GM12801 (cell line): ENCODE results near the gene ERBB2.

Source experiments
- TF ChIP-seq, protein P1 (sequence below): IDR thresholded peaks from one replicate; pipeline ENCODE4 v1.5.1; 2011; ENCODE audit warnings: control low read depth; ENCODE audit not compliant: insufficient read length; ENCODE audit errors: extremely low read depth

Gene ERBB2

DNA sequence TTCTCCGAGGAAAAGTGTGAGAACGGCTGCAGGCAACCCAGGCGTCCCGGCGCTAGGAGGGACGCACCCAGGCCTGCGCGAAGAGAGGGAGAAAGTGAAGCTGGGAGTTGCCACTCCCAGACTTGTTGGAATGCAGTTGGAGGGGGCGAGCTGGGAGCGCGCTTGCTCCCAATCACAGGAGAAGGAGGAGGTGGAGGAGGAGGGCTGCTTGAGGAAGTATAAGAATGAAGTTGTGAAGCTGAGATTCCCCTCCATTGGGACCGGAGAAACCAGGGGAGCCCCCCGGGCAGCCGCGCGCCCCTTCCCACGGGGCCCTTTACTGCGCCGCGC, at the start of gene ERBB2:
Gene ERBB2, plus strand, starts transcription at position 247 of the 330 bp plus-strand sequence. CDS start 175 bp downstream, outside the sequence.
- TF ChIP-seq, protein P1, sequence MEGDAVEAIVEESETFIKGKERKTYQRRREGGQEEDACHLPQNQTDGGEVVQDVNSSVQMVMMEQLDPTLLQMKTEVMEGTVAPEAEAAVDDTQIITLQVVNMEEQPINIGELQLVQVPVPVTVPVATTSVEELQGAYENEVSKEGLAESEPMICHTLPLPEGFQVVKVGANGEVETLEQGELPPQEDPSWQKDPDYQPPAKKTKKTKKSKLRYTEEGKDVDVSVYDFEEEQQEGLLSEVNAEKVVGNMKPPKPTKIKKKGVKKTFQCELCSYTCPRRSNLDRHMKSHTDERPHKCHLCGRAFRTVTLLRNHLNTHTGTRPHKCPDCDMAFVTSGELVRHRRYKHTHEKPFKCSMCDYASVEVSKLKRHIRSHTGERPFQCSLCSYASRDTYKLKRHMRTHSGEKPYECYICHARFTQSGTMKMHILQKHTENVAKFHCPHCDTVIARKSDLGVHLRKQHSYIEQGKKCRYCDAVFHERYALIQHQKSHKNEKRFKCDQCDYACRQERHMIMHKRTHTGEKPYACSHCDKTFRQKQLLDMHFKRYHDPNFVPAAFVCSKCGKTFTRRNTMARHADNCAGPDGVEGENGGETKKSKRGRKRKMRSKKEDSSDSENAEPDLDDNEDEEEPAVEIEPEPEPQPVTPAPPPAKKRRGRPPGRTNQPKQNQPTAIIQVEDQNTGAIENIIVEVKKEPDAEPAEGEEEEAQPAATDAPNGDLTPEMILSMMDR, result no peak

DNA sequence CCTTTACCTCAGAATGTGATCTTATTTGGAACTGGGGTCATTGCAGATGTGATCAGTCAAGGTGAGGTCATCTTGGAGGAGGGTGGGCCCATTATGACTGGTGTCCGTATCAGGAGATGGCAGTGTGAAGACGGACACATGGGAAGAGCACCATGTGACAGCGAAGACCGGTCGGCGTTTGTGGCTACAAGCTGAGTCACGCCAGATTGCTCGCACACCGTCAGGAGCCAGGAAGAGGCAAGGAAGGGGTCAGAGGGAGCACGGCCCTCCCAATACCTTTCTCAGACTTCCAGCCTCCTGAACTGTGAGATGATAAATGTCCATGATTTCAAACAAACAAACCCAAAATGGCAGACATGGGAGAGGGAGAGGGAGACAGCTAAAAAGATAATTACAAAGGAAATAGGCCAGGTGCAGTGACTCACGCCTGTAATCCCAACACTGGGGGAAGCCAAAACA, 49.7 kb upstream of the ERBB2 start:
- TF ChIP-seq, protein P1, result no peak

DNA sequence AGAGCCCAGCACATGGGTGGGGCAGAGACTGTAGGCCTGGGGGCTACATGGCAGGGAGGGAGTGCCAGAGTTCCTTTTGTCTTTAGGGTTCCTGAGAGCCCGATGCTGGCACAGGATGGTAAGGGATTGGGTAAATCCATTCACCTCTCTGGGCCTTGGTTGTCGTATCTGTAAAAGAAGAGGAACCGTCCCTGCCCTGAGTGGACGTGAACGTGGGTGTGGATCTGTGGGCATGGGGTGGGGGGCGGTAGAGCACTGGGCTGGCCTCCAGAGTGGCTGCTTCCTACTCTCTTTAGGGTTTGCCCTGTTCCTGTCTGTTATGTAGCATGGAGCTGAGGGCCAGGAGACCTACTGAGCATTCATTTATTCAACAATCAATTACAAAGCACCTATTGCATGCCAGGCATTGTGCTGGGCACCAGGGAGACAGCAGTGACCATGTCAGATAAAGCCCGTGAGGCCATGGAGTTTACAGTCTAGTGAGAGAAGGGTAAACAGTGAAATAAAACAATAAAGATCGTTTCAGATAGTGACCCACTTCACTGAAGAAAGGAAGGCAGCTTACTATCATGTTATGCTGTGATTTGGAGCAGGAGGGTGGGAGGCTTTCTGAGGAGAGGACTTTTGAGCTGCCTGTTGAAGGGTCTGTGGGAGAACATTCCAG, 47.8 kb upstream of the ERBB2 start:
- TF ChIP-seq, protein P1, result no peak

DNA sequence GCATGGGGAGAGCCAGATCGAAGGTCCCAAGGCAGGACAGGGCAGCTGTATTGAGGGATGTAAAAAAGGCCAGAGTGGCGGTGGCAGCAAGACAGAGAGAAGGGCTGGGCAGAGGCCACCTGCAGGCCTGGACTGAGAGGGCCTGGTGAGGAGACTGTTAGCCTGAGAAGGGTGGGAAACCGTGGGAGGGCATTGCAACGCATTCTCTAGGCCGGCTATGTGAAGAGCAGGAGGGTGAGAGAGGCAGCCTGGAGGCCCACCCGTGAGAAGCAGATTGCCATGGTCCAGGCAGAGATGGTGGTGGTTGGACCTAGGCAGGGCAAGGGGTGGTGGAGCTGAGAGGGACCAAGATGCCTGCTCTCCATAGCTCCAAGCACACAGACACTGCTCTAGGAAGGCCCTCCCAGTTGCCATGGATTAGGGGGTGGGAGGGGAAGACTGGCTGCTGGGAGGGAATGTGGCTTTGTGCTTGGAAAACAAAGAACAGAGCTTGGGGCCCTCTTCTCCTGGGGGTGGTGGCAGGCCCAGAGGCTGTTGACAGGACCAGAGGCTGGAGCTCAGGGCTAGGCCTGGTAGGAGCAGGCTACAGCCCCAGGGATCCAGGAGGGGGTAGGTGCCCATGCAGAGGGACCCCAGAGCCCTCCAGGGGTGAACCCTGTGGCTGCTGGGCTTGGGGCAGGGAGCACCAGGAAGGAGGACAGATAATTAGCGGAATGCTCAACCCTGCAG, 47.1 kb upstream of the ERBB2 start:
- TF ChIP-seq, protein P1, result no peak

DNA sequence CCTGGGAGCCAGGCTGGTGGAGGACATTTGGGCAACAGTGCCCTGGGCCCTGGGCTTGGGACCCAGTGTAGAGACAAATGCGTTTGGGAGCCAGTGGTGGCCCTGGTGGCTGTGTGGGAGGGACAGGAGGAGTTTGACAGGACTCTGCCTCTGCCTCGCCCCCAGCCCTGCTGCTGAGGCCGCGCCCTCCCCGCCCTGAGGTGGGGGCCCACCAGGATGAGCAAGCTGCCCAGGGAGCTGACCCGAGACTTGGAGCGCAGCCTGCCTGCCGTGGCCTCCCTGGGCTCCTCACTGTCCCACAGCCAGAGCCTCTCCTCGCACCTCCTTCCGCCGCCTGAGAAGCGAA, 46.6 kb upstream of the ERBB2 start:
- TF ChIP-seq, protein P1, result no peak

DNA sequence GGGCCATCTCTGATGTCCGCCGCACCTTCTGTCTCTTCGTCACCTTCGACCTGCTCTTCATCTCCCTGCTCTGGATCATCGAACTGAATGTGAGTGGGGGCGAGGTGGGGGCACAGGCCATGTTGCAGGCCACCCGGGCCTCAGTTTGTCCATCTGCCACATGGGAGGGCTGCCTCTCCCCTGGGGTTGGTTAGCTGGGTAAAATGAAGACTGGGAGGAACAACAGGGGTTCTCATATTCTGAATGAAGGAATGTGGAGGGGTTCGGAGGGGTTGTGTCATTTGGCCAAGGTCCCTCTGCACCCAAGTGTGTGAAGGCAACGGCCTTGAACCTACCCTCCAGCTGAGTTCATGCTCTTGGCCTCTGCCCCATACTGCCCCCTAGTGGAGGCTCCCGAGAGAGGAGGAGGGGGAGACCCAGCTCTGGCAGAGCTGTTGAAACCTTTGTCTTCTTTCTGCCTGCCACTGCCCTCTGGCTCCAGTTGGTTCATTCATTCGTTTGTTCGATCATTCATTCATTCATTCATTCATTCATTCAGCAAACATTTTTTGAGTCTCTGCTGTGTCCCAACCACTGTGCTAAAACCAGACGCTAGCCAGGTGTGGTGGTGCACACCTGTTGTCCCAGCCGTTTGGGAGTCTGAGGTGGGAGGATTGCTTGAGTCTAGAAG, 46.1 kb upstream of the ERBB2 start:
- TF ChIP-seq, protein P1, result no peak

DNA sequence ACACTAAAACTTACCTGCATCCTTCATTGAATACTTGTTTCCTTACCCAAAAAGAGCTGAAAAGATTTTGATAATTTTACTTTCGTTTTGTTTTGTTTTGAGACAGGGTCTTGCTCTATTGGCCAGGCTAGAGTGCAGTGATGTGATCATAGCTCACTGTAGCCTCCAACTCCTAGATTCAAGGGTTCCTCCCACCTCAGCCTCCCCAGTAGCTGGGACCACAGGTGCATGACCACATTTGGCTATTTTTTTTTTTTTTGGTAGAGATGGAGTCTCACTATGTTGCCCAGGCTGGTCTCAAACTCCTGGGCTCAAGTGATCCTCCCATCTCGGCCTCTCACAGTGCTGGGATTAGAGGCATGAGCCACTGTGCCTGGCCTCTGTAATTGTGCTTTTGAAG, 44.8 kb upstream of the ERBB2 start:
- TF ChIP-seq, protein P1, result no peak
